IMR-90 (cell line): ENCODE results near the gene SYTL2.

Experiments used
- CEBPB ChIP-seq: IDR thresholded peaks from 2 replicates; pipeline ENCODE4 v1.6.1; 2012; ENCODE audit warnings: low read depth, low read length, improper control_type of control experiment
- CTCF ChIP-seq: conservative IDR thresholded peaks from 2 replicates; pipeline ENCODE4 v1.5.1; 2012; ENCODE audit warnings: mild to moderate bottlenecking, low read depth, low read length, improper control_type of control experiment
- MAFK ChIP-seq: IDR thresholded peaks from 2 replicates; pipeline ENCODE4 v1.6.1; 2012; ENCODE audit warnings: low read depth, low read length, improper control_type of control experiment
- NFE2L2 ChIP-seq: fragments of 150-350 bp; IDR thresholded peaks from 2 replicates; pipeline ENCODE4 v1.6.1; 2016; ENCODE audit warnings: low read depth, mild to moderate bottlenecking, low read length
- POLR2A ChIP-seq: IDR thresholded peaks from 2 replicates; pipeline ENCODE4 v1.6.1; 2012; ENCODE audit warnings: mild to moderate bottlenecking, low read depth, low read length
- RCOR1 ChIP-seq: IDR thresholded peaks from 2 replicates; pipeline ENCODE4 v1.6.1; 2012; ENCODE audit warnings: mild to moderate bottlenecking, low read length, improper control_type of control experiment; ENCODE audit not compliant: insufficient replicate concordance

- TF ChIP-seq CEBPB = no peak
- no peak for TF ChIP-seq RCOR1
- TF ChIP-seq CTCF = no peak
- TF ChIP-seq POLR2A = no peak
- no peak for TF ChIP-seq NFE2L2
- TF ChIP-seq MAFK = no peak
Measured at GRCh38 chr11:85771568-85771967, 39.4 kb downstream of the SYTL2 start.
